ENCODE data around the gene NFE2L1.
"Not testable (repeated sequence)": the region's sequence is repeated elsewhere in the genome, so short reads cannot be mapped to it uniquely, and the experiment has no call there.

GRCh38 chr17:48073566-48074094, 25.5 kb downstream of the NFE2L1 start:
- TF ChIP-seq, protein P1, sequence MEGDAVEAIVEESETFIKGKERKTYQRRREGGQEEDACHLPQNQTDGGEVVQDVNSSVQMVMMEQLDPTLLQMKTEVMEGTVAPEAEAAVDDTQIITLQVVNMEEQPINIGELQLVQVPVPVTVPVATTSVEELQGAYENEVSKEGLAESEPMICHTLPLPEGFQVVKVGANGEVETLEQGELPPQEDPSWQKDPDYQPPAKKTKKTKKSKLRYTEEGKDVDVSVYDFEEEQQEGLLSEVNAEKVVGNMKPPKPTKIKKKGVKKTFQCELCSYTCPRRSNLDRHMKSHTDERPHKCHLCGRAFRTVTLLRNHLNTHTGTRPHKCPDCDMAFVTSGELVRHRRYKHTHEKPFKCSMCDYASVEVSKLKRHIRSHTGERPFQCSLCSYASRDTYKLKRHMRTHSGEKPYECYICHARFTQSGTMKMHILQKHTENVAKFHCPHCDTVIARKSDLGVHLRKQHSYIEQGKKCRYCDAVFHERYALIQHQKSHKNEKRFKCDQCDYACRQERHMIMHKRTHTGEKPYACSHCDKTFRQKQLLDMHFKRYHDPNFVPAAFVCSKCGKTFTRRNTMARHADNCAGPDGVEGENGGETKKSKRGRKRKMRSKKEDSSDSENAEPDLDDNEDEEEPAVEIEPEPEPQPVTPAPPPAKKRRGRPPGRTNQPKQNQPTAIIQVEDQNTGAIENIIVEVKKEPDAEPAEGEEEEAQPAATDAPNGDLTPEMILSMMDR (IDR thresholded peaks at IDR 0.05) = not testable (repeated sequence)
- not testable (repeated sequence) for TF ChIP-seq POLR2A (IDR thresholded peaks at IDR 0.05)

Data from thyroid gland (tissue), 4 donors.